GM20000 (cell line): ENCODE data around the gene HYAL3.

Experiments
- DNase-seq: peaks from one replicate; pipeline ENCODE4 v3.0.0; 2012; ENCODE audit warnings: low spot score
- TF ChIP-seq, protein P1 (sequence below): IDR thresholded peaks from 2 replicates; pipeline ENCODE4 v1.5.1; 2012; ENCODE audit warnings: mild to moderate bottlenecking, control low read depth; ENCODE audit errors: extremely low read depth, missing control alignments

Gene HYAL3

DNA sequence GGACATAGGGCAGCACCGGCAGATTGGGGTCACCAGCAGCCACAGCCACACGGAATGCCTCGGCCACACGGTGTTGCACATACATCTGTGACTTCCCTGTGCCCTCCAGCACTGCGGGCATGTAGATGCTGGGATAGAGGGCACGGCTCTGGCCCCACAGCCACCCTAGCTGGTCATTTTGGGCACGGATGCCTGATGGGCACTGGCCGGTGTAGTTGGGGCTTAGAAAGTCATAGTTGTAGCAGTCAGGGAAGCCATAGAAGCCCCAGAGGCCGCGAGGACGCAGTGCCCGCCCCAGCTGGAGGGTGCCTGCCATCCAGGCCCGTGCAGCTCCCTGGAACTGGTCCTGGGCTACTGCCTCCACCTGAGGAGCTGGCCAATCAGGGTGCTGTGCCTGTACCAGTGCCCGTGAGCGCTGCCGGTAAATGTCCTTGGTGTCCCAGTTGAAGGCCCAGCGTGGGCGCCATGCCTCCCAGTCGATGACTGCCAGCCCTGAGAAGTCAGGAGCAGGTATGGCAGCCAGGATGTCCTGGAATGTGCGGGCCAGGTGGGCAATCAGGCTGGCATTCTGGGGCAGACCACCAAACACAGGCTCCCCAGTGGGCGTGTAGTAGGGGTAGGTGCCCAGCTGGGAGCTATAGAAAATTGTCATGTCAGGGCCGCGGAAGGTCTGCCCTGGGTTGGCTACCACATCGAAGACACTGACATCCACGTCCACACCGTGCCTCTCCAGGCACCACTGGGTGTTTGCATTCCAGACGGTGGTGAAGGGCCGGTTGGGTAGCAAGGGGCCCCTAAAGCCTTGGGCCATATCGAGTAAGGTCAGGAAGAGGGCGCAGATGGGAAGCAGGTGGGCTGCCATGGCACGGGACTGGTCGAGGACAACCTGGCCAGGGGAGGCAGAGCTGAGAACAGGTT is 3.1 kb upstream of the HYAL3 start:
- no peak for DNase-seq
- TF ChIP-seq, protein P1, sequence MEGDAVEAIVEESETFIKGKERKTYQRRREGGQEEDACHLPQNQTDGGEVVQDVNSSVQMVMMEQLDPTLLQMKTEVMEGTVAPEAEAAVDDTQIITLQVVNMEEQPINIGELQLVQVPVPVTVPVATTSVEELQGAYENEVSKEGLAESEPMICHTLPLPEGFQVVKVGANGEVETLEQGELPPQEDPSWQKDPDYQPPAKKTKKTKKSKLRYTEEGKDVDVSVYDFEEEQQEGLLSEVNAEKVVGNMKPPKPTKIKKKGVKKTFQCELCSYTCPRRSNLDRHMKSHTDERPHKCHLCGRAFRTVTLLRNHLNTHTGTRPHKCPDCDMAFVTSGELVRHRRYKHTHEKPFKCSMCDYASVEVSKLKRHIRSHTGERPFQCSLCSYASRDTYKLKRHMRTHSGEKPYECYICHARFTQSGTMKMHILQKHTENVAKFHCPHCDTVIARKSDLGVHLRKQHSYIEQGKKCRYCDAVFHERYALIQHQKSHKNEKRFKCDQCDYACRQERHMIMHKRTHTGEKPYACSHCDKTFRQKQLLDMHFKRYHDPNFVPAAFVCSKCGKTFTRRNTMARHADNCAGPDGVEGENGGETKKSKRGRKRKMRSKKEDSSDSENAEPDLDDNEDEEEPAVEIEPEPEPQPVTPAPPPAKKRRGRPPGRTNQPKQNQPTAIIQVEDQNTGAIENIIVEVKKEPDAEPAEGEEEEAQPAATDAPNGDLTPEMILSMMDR = no peak

DNA sequence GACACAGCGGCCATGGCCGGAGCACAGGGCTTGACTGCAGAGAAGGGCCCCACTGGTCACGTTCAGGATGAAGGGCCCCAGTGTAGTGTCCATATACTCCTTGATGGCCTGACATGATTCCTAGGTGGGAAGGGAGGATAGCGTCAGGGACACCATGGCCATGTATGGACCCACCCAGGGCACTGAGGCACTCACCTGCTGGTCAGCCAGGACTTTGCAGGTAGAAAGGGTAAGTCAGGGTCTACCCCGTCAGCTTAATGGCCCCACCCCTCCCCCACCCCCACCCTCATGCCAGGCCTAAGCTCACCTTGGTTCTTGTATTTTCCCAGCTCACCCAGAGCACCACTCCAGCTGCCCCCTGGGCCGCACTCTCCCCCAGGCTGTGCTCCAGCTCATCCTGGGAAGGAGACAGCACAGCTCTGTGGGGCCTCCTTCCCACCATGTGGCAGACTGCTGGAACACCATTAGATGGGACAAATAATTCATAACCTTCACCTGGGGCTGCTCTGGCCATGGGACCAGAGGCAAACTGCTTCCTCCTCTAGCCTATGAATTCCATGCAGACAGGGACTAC is 1.6 kb upstream of the HYAL3 start:
- no peak for DNase-seq
- TF ChIP-seq, protein P1 = no peak

DNA sequence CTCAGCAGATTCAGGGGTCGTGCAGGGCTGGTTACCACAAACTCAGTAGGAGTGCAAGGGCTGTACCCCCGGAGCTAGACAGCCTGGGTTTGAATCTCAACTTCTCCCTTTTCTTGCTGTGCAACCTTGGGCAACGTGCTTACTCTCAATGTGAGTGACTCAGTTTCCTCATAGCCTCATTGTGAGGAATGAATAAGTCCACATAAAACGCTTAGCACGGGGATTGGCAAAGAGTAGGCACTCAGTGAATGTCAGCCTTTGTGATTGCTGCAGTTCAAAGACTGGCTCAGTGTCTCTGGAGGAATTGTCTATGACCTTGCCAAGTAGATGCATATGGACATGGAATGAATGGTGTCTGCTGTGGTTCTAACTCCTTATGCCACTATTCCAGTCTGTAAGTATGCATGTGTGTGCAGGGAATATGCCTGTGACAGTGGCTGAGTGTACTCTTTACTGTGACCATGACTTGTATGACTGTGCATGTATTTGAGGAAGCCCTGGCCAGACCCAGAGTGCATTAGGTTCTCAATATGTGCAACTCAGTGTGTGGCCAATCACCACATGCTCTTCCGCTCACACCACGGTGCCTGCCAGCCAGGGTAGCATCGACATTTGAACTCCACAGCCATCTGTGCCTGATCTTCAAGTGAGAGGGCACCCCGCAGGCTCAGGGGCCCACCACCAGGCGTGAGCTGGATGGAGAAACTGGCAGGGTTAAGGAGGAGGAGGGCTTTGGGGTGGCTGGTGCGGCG is 900 bp upstream of the HYAL3 start:
- TF ChIP-seq, protein P1 = no peak
- DNase-seq = no peak

DNA sequence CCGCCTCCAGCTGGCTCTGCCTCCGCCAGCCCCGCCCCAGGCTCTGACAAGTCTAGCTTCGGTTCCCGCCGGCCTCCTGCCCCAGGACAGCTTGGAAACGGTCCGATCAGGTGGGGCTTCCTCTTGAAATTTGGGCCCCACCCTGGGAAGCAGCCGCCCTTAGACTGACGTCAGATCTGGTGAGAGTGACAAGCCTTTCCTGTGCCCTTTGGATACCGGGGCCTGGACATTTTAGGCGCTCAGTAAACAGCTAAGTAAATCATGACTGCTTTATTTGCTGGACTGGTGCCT is 378 bp upstream of the HYAL3 start:
- TF ChIP-seq, protein P1 = no peak
- no peak for DNase-seq

DNA sequence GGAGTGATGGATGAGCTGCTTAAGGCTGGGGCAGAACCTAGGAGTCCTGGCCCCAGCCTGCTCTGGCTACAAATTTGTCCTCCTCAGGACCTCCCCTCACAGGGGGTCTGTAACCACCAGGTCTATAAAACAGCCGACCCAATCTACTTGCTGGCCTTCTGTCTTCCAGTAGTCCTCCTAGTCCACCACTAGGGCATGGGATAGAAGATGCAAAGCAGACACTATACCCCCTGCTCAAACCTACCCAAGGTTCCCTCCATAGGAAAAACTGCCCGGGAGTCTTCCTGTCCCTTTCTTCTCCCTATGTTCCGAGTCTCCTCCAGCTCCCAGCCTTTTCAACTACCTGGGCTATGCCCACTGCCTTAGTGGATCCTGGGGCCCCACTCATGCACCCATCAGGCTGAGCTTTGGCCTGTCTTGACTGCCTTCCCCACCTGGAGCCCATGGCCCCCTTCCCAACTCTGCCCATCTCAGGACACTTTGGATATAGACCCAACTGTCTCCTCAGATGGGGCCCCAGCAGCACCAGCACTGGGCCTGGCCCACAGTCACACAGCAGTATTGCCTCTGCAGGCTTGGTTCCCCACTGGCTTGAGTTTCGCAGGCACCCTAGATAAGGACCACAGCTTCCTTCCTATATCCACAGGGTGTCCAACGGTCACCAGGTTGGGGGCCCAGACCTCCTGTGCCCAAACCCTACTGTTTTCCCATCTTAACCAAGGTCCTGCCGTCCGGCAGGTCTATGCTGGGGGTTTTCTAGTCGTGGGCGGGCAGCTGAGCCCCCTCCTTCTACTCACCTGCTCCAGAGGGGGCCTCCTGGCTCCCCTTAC is 1.1 kb downstream of the HYAL3 start:
- no peak for DNase-seq

DNA sequence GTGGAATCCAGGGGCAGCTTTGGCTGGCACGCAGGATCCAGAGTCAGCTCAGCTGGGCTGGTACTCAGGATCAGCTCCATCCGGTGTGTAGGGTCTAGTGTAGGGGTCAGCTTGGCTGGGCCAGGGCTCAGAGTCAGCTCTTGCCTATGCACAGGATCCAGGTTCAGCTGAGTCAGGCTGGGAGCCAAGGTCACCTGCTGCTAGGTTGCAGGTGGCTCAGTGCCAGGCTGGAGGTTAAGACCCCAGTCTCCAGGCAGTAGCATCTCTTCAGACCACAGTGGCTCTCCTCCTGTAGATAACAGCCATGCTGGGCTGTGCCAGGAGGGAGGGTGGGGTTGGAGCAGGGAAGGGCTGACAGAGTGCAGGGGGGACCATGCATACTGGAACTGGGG is 1.8 kb downstream of the HYAL3 start:
- TF ChIP-seq, protein P1 = no peak

More for the DNA sequence above, 1.1 kb downstream of the HYAL3 start:
- TF ChIP-seq, protein P1 = no peak

More for the DNA sequence above, 1.8 kb downstream of the HYAL3 start:
- no peak for DNase-seq
